SK-N-SH treated with all-trans-retinoic acid at 6 μM for 48 hours (cell line): Measurements from ENCODE around the gene ENOPH1.

ENCODE experiments used
- GLIS3 ChIP-seq: fragments of 250-450 bp; sonication (Bioruptor Pico); IDR thresholded peaks from 2 replicates; pipeline ENCODE4 v1.5.0; 2020; ENCODE audit warnings: mild to moderate bottlenecking, moderate library complexity
- ISL1 ChIP-seq: fragments of 250-450 bp; sonication (Bioruptor Pico); IDR thresholded peaks from 2 replicates; pipeline ENCODE4 v2.1.2; 2022; ENCODE audit warnings: mild to moderate bottlenecking, moderate library complexity
- PATZ1 ChIP-seq: fragments of 250-450 bp; sonication (Bioruptor Pico); IDR thresholded peaks from 2 replicates; pipeline ENCODE4 v1.8.0; 2020; ENCODE audit warnings: mild to moderate bottlenecking, moderate library complexity, borderline replicate concordance
- SNAI2 ChIP-seq: fragments of 250-450 bp; sonication (Bioruptor Pico); IDR thresholded peaks from 2 replicates; pipeline ENCODE4 v1.5.0; 2020; ENCODE audit warnings: mild to moderate bottlenecking, moderate library complexity
- TSHZ2 ChIP-seq: fragments of 250-450 bp; sonication (Bioruptor Pico); IDR thresholded peaks from 2 replicates; pipeline ENCODE4 v1.5.0; 2020; ENCODE audit warnings: mild to moderate bottlenecking, moderate library complexity
- ZFP30 ChIP-seq: fragments of 450-650 bp; formaldehyde crosslinking; IDR thresholded peaks from 2 replicates; pipeline ENCODE4 v1.5.0; 2022; ENCODE audit warnings: mild to moderate bottlenecking, moderate library complexity
- ZNF8 ChIP-seq: fragments of 450-650 bp; formaldehyde crosslinking; IDR thresholded peaks from 2 replicates; pipeline ENCODE4 v1.5.0; 2020; ENCODE audit warnings: mild to moderate bottlenecking, moderate library complexity

GRCh38 chr4:82457266-82457665 lies 26.9 kb downstream of the ENOPH1 start:
- no peak for TF ChIP-seq ISL1 (CRISPR knock-in tag)
- no peak for TF ChIP-seq PATZ1 (CRISPR knock-in tag)
- TF ChIP-seq TSHZ2 (CRISPR knock-in tag), result no peak
- no peak for TF ChIP-seq GLIS3 (CRISPR knock-in tag)
- no peak for TF ChIP-seq ZNF8 (CRISPR knock-in tag)
- no peak for TF ChIP-seq SNAI2
- no peak for TF ChIP-seq ZFP30
